NCI-H1694 treated with DMSO at 0.1 percent for 48 hours (cell line): ENCODE results near the gene HCN1.

ENCODE experiments used
- DNase-seq: peaks from one replicate; lab custom pipeline; 2025; lab: John Stamatoyannopoulos, UW

Gene HCN1

DNA sequence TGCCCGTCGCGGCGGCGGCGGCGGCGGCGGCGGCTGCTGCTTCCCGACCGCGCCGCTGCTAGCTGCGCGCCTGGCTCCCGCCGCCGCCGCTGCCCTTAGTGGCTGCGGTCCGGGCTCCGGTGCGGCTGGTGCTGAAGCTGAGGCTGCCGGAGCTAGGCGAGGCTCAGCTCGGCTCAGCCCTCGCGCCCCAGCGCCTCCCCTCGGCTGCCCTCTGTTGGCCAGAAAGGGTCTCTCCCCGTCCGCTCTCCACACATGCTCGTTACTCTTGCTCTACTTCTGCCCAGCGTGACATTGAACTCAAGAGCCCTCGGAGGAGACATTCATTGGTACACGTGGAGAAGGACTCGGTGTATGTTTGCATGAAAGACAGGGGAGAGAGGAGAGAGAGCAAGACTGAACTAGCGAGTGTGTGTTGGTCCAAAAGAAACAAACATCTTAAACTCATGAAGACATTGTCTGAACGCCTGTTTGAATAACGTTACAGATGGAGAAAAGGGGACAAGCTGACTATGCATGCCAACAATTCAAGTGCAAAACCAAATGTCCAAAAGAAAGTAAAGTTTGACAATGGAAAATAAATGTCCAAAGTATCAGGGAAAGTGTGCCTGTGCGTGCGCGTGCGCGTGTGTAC is at the start of gene HCN1:
Gene HCN1 (minus strand): TSS at position 175 of the 631 bp plus-strand sequence.
- peak; percentile 76 for DNase-seq

DNA sequence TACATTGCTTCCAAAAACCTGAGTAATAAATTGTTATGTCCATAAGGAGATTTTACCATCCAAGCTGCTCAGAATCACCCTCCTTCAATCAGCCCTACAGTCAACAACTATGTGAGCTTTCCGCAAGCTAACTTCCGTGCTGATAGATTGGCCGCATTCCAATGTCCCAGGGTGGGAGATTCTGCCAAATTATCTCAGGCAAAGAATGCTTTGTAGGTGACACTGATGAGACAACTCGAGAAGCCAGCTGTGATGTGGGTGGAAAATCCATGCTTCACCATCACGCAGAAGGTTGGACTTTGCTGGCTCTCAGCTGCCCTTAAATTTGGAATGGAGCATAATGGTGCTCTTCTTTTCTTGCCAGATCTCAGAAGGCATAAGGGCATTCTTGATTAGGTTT is 44.9 kb upstream of the HCN1 start:
- DNase-seq, result no peak

DNA sequence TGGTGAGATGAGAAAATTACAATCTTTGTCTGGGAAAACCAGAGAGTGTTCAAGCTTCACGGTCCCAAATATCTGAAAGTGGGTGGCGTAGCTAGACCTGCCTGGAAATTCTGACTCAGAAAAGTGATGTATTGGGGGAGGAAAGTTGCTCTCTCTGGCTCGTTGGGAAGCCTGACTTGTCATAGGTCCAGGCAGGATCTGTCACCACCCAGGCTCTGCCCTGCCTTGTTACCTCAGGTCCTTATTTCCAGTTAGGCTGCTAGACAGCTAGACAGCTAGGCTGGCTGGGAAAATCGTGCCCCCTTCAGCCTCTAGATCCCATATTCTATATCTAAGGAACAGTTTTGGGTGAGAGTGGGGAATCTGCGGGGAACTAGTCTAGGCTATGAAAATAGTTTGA is 41.0 kb upstream of the HCN1 start:
- DNase-seq, result no peak

DNA sequence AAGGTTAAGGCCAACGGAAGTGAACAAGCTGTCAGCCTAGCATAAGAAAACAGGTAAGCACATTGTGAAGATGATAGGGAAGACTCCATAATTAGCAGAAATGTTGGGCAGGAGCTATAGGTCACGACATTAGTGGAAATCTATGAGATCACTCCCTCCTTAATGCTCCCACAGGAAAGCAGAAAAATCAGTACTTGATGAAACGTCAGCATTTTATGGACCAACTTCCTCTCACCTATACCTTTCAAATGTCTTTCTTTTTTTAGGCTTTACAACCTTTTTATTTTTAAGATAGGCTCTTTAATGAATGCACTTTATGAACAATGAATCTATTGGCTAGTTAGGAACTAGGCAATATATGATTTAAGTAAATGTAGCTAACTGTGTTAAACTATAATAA is 29.4 kb upstream of the HCN1 start:
- no peak for DNase-seq

DNA sequence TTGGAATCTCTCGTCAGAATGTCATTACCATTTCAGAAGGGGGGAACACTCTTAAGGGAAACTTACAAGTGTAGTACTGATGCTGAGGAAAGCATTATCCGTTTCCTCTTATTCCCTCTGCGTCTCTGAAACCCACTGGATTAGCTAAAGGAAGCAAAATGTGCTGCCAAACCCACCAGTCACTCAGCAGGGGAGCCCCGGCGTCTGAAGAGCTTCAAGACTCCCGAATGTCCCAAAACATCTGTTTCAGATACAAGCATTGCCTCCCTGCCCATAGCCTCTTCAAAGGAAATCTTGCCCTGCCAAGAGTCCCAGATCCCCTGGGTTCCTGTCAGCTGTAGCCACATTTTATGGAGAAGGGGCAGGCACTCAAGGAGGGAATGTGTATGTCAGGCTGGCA is 1.0 kb upstream of the HCN1 start:
- DNase-seq, result no peak

DNA sequence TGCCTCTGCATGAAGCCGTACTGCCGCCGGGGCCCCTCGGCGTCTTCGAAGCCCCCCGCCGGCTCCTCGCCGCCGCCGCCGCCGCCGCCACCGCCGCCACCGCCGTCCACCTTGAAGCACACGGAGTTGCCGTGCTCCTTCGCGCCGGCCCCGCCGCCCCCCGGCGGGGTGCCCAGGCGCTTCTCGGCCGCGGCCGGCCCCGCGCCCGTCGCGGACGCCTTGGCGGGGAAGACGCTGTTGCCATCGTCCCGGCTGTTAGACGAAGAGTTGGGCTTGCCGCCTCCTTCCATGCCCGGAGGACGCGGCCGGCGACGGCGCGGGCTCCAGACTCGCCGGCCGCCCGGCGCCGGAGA is 400 bp downstream of the HCN1 start:
- DNase-seq, result no peak

DNA sequence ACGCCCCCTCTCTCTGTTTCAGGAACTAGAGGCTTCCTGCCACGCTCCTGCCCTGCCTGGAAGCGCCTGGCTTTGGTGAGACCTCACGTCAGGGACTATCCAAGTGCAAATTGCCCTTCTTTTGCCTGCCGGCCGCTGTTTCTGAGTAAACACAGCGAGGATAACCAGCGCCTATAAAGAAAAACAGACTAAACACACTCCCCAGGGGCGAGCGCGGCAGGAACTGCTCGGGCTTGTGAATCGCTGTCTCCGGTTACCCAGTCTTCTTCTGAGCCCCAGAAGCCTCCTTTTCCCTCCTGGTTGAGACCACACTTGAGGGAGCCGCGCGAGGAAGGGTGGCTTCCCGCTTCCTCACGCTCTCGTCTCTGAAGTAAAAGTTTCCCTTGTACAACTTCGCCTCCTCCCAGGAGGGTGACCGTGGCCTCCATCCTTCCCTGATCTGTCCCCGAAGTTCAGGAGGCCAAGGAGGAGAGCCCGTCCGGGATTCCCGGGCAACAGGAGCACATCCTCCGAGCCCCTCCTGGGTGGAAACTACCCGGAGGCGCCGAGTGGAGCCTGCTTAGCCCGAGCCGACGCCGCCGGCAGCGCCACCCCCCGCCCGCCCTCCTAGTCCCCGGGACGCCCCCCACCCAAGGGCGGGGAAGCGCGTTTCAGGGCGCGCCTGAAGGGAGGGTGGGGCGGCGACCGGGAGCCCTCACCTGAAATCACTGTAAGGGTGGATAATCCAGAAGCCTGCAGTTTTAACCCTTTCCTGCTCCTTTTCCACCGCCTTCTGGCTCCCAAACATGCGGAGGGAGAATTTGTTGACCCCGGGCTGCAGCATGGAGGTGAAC is 993 bp downstream of the HCN1 start:
- peak; percentile 28 for DNase-seq

DNA sequence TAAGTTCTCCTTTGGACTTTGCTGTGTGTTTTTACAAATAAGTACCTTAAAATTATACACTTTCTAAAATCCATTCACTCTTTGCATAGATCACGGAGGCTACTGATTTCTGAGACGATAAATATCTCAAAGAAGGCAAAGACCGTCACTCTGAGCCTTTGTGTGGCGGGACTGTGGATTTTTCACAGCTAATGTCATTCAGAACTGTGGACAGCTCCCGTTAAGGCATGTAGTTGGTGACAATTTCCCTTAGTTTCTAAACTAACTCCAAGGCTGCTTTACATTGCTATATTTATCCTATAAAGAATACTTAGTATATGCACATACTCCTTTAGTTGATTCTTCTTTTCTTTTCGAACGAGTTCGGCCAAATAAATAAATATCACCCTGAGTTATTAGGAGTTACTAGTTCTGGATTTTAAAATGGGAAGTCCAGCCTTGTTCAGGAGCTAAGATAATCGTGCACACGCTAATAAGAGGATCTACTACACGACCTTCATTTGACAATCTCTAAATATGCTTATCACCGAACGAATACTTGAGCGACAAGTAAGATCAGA is 1.8 kb downstream of the HCN1 start:
- DNase-seq, result peak; percentile 13

DNA sequence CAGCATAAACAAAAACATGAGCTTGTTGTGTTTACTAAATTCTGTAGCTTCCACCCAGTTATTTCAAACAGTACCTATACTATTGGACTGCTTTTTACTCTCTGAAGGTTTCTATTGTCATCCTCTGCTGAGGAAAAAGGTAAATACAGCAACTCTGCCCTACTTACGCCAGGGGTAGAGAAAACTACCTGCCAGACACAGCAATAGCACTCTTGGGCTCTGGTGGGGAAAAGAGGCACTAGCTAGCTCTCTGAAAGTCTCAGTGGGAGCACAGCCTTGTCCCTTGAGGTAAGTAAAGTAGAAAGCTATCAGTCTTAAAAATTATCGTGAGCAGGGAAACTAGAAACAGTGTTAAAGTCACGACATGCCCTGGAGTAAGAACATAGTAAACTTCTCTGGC is 3.7 kb downstream of the HCN1 start:
- DNase-seq, result no peak

DNA sequence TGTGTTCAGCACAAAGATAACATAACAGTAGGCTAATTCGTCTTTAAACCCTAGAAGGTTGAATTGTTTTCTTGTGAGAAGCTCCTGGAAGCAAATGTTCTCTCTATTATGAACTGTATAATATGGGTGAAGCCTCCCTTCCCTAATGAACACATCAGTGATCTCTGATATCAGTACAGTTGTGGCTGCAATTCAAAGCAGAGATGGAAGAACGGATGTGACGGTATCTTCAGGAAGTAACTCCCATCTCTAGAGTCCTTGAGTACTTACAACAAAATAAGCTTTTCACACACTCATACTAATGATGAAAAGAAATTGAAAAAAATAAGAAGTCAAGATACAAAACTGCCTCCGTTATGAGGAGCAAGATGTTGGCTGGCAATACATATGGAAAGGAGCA is 4.5 kb downstream of the HCN1 start:
- DNase-seq, result no peak

DNA sequence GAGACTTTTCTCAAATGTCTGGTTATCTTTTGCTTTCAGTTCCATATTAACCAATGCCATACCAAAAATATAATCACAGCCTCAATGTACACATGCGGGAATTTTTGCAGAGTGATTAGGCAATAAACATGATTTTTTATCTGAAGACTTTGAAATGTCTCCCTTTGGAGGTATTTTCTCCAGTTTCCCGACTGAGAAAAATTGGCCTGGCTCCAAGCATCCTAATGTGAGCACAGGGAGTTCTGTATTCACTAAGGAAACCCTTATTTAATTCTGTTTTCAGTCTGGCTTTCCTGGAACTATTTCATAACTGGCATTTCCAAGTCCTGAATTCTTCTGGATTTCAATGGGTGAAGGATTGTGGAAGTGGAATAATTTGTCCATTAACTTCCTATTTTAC is 8.5 kb downstream of the HCN1 start:
- DNase-seq, result no peak

DNA sequence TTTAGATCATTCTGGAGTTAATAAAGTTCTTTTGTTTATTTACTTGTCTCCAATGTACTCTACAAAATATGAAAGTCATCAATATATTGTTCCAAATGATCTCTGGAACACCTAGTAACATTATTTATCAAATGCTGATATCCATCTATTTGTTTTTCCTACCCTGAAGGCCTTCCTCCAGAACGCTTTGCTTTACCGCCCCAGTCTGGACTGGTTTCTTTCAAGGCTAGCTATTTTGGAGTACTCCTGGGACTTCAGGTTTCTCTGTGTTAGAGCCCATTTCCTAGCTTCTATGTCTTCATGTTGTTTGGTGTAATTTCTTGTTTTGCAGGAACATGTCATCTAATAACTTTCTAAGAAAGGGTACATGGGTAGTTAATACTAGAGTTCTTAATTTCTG is 9.6 kb downstream of the HCN1 start:
- no peak for DNase-seq

DNA sequence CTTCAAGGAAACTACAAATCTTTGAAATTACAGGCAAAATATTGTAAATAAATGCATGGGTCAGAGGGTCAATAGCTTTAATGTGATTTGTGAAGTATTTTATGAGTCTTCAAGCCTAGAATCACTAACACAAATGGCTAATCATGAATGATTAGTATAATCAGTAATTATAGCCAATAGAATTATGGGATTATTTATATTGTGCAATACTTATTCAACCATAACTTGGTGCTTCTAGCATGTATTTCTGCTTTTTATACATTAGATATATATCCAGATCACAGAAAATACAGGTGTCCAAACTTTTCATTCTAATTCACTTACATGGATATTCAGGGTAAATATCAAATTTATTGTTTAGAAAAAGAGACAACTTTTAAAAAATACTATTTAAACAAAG is 12.1 kb downstream of the HCN1 start:
- no peak for DNase-seq

DNA sequence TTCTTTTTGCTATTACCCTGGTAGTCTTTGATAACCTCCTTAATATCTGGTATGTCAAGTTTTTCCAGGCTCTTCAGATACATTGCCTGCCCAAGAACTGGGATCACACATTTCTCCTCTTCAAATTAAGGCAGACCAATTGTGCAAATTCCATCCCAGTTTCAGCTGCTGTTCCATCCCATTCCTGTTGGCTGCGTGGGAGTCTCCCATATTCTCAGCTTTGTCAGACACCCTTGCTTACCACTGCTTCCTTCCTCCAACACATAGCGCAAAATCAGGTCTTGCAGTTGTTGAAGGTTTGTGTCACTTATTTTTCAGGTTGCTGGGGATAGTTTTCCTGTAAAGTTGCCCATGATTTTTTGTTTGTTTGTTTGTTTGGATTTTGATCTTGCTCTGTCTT is 15.2 kb downstream of the HCN1 start:
- DNase-seq, result no peak

DNA sequence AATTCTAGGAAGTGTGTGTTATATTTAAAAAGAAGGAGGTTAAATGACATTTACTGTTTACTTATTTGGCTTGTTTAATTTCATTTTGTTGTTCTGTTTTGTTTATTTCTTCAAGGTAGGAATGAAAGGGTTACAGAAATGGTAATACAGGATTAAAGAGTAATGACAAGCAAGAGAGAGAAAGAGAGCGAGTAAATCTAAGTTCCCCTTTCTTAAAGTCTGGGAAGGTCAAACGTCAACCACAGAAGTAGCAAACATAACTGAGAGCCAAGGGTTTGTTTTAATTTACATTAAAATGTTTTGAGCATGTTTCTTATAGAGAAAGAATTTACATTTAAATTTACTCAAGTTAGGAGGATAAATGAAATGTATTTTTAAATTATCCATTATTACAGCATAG is 18.7 kb downstream of the HCN1 start:
- DNase-seq, result no peak

DNA sequence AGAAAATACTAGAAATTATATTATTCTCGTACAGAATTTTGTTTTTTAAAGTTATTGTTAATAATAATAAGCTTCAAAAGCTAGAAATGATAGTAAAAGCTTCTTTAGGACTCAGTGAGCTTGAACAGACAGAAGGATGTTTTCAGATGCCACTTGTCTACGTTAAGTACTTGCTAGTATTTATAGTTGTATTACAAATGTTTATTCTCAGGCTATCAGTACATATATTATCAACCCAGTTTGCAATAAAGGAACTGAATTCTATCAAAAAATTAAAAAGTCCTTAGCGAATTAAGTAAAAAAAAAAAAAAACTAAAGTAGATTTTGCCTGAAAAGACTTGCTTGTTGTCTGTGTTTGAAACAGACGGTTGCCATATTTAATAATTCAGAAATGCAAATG is 23.9 kb downstream of the HCN1 start:
- DNase-seq, result no peak

DNA sequence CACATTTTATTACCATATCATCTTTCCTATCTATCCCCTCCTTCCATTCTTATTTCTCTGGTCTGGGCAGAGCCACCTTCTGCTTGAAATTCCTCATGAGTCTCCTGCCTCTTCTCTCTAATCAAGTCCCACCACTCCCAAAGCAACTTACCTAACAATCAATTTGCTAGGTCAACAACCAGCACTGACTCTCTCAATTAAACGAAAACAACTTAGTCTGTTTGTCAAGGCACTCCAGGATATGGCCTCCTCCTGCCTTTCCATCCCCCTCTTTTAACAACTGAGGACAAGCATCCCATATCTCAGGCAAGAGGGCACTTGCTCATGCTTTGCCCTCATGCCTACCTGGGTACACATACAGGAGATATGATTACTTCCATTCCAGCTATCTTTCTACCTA is 47.4 kb downstream of the HCN1 start:
- no peak for DNase-seq

DNA sequence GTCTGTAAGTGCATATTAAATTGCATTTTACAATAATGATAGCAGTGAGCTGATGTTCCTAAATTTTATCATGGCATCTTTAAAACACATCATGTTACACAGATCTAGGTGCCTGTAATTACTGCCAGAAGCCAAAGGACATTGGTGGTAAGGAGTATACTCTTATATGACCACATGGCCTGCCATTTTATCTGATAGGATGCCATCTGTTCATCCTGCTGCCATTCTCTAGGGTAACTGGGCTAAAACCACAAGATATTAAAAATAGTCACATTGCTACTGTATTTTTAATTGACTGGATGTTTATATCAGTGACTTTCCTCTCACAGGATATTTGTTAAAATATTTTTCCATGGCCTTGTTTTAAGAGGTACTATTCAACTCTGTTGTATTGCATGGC is 53.1 kb downstream of the HCN1 start:
- peak; percentile 85 for DNase-seq

DNA sequence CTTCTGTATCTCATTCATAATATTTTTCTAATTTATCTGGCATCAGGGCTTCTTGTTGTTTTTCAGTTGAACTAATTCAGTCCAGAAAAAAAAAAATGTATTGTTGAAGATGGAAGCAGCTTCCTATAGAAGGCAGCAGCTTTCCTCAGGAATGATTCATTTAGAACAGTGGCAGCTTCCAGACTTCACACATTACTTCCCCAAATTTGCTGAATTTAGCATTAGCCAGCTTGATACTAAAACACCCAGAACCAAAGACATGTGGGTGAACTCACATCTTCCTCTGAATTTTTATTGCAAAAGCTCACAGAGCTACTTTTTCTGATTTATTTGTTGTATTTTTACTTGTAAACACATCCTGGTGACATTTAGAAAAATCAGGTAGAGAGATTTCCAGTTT is 53.8 kb downstream of the HCN1 start:
- no peak for DNase-seq

DNA sequence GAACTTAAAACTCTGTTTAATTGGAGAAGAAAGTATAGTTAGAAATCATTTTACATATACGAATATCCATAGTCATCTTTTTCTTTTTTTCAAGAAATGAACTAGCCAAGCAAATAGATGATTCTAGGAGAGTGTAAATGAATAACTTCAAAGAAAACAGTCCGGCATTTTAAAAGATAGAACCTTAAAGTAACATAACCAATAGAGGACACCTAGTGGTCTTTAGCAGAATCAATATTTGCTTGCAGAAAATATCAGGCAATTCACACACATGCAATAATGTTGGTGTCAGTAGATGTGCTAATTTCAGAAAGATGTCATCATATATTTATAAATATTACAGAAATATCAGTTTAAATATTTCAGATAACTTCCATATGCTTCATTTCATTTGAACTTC is 57.1 kb downstream of the HCN1 start:
- peak; percentile 51 for DNase-seq

DNA sequence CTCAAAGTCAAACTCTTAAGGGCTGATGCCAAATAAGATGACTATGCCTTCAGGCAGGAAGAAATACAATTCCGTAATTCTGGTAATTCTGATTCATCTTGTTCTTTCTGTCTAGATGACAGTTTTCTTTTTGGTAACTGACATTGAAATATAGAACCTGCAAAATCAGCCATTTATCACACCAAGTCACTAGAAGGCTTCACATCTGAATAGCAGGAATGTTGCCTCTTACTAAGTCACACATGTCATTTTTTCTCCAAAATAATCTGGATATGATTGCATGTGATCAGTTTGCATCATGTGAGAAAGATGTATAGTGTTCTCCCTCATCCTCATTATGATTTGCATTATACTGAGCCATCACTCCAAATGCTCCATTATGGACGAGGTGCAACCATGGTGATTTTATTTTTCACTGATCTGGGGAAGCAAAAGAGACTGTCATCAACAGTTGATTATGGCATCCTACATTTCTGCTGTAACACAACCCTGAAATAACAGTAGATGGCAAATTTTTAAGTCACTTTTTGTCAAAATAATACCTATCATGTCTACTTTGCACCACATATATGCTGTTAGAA is 69.0 kb downstream of the HCN1 start:
- DNase-seq, result no peak

DNA sequence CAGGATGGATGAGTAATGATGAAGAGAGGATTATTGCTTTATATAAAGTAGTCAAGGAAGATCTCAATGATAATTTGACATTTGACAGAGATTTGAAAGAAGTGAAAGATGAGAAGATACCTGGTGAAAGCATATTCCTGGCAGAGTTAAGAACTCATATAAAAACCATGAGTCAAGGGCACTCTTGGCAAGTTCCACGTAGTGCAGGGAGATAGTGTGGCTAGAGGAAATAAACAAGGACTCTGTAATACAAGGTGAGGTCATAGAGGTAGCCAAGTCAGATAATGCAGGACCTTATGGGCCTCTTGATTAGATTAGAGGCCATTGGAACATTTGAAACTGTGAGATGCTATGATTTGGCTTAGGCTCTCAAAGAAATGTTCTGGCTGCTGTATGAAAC is 72.3 kb downstream of the HCN1 start:
- DNase-seq, result no peak

DNA sequence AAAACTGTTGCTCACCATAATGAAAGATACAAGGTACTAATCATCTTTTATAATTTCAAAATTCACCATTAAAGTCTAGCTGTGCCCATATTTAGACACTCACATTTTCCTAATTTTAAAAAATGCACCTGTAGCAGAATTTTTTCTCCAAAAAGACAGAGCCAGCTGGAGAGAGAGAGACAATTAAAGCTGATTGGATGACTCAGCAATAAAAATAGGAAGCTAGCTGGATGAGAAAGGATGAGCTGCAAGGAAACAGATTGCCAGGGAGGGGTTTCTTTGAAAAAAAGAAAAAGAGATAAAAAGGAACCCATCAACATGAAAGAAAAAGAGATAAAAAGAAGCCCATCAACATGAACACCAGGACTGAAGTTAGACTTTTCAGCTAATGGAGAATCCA is 73.8 kb downstream of the HCN1 start:
- no peak for DNase-seq
